ENCODE measurements around the gene SULT1A4. TPM values are rescaled to one million over a fixed set of nuclear protein-coding genes. Genes with fewer than 3 reads are reported as not detected.
"Not testable (repeated sequence)": the region's sequence is repeated elsewhere in the genome, so short reads cannot be mapped to it uniquely, and the experiment has no call there.

The SULT1A4 gene
- polyA plus RNA-seq, 3 donors, result 13.8 to 133 (median 110) TPM

GRCh38 chr16:29454269-29454668 lies 5.4 kb upstream of the SULT1A4 start, which contains the start of the genes BOLA2 and SLX1B:
Gene BOLA2, minus strand, starts transcription at chr16:29454351. Its CDS starts 98 bp downstream, at chr16:29454253.
Gene SLX1B, plus strand, starts transcription at chr16:29454533.
- H3K4me1 ChIP-seq (ENCODE audit: control insufficient read depth in 1 of 2, insufficient read depth in 2 of 2, low read length in 2 of 2); H3K79me2 ChIP-seq (ENCODE audit: insufficient read depth, low read length); H3K36me3 Mint-ChIP-seq; H3K27me3 Mint-ChIP-seq (ENCODE audit: low read depth in 3 of 3); DNase-seq; H4K20me1 ChIP-seq (ENCODE audit: insufficient read depth, low read length); H3K36me3 ChIP-seq (replicated peaks in 1 of 2; ENCODE audit: control insufficient read depth in 1 of 2, insufficient read depth in 2 of 2, low read length in 2 of 2); H3K4me1 Mint-ChIP-seq; H3K27ac Mint-ChIP-seq; H3K4me2 ChIP-seq (replicated peaks; ENCODE audit: extremely low read depth, low read length, poor library complexity, severe bottlenecking); H3K27me3 ChIP-seq (ENCODE audit: control insufficient read depth in 2 of 2, insufficient read depth in 2 of 2, low read length in 2 of 2); H3K4me3 ChIP-seq (replicated peaks in 1 of 3; ENCODE audit: low read depth in 2 of 3, low read length in 3 of 3); intact Hi-C loops (cut with micrococcal nuclease); H3K9ac ChIP-seq (ENCODE audit: insufficient read depth, low read length, poor library complexity, severe bottlenecking); H2AFZ ChIP-seq (ENCODE audit: insufficient read depth, low read depth, low read length, poor library complexity, severe bottlenecking); H3K9me3 ChIP-seq (replicated peaks in 1 of 2; ENCODE audit: control insufficient read depth in 1 of 2, insufficient read depth in 1 of 2, low read length in 2 of 2); H3K27ac ChIP-seq (ENCODE audit: low read depth in 1 of 2, low read length in 2 of 2); H3K9me3 Mint-ChIP-seq; H3K4me3 Mint-ChIP-seq: not testable (repeated sequence)
- WGBS (ENCODE audit: insufficient coverage), result no CpG with 5 or more reads among the region's 33 CpGs

GRCh38 chr16:29454828-29455227 lies 4.9 kb upstream of the SULT1A4 start:
- H3K27me3 ChIP-seq (ENCODE audit: control insufficient read depth in 2 of 2, insufficient read depth in 2 of 2, low read length in 2 of 2); H3K4me3 Mint-ChIP-seq; H3K36me3 Mint-ChIP-seq; H3K4me2 ChIP-seq (replicated peaks; ENCODE audit: extremely low read depth, low read length, poor library complexity, severe bottlenecking); H3K9me3 Mint-ChIP-seq; H3K27ac Mint-ChIP-seq; H2AFZ ChIP-seq (ENCODE audit: insufficient read depth, low read depth, low read length, poor library complexity, severe bottlenecking); H3K4me1 Mint-ChIP-seq; H4K20me1 ChIP-seq (ENCODE audit: insufficient read depth, low read length); H3K4me1 ChIP-seq (ENCODE audit: control insufficient read depth in 1 of 2, insufficient read depth in 2 of 2, low read length in 2 of 2); H3K36me3 ChIP-seq (replicated peaks in 1 of 2; ENCODE audit: control insufficient read depth in 1 of 2, insufficient read depth in 2 of 2, low read length in 2 of 2); DNase-seq; H3K27me3 Mint-ChIP-seq (ENCODE audit: low read depth in 3 of 3); H3K9ac ChIP-seq (ENCODE audit: insufficient read depth, low read length, poor library complexity, severe bottlenecking); H3K9me3 ChIP-seq (replicated peaks in 1 of 2; ENCODE audit: control insufficient read depth in 1 of 2, insufficient read depth in 1 of 2, low read length in 2 of 2); intact Hi-C loops (cut with micrococcal nuclease); H3K79me2 ChIP-seq (ENCODE audit: insufficient read depth, low read length); H3K27ac ChIP-seq (ENCODE audit: low read depth in 1 of 2, low read length in 2 of 2); H3K4me3 ChIP-seq (replicated peaks in 1 of 3; ENCODE audit: low read depth in 2 of 3, low read length in 3 of 3): not testable (repeated sequence)
- no CpG with 5 or more reads among the region's 29 CpGs for WGBS (ENCODE audit: insufficient coverage)

GRCh38 chr16:29457660-29458059 lies 2.1 kb upstream of the SULT1A4 start:
- H4K20me1 ChIP-seq (ENCODE audit: insufficient read depth, low read length); intact Hi-C loops (cut with micrococcal nuclease); H3K79me2 ChIP-seq (ENCODE audit: insufficient read depth, low read length); H3K4me1 ChIP-seq (ENCODE audit: control insufficient read depth in 1 of 2, insufficient read depth in 2 of 2, low read length in 2 of 2); H3K36me3 ChIP-seq (replicated peaks in 1 of 2; ENCODE audit: control insufficient read depth in 1 of 2, insufficient read depth in 2 of 2, low read length in 2 of 2); H3K4me3 Mint-ChIP-seq; H3K9ac ChIP-seq (ENCODE audit: insufficient read depth, low read length, poor library complexity, severe bottlenecking); DNase-seq; H3K4me1 Mint-ChIP-seq; H3K27me3 Mint-ChIP-seq (ENCODE audit: low read depth in 3 of 3); H3K4me2 ChIP-seq (replicated peaks; ENCODE audit: extremely low read depth, low read length, poor library complexity, severe bottlenecking); H3K27ac ChIP-seq (ENCODE audit: low read depth in 1 of 2, low read length in 2 of 2); H3K36me3 Mint-ChIP-seq; H3K9me3 Mint-ChIP-seq; H3K4me3 ChIP-seq (replicated peaks in 1 of 3; ENCODE audit: low read depth in 2 of 3, low read length in 3 of 3); H3K27ac Mint-ChIP-seq; H2AFZ ChIP-seq (ENCODE audit: insufficient read depth, low read depth, low read length, poor library complexity, severe bottlenecking); H3K9me3 ChIP-seq (replicated peaks in 1 of 2; ENCODE audit: control insufficient read depth in 1 of 2, insufficient read depth in 1 of 2, low read length in 2 of 2); H3K27me3 ChIP-seq (ENCODE audit: control insufficient read depth in 2 of 2, insufficient read depth in 2 of 2, low read length in 2 of 2): not testable (repeated sequence)
- no CpG with 5 or more reads among the region's 2 CpGs for WGBS (ENCODE audit: insufficient coverage)

GRCh38 chr16:29460647-29461030 lies 926 bp downstream of the SULT1A4 start:
- H3K27ac Mint-ChIP-seq; H3K9ac ChIP-seq (ENCODE audit: insufficient read depth, low read length, poor library complexity, severe bottlenecking); H2AFZ ChIP-seq (ENCODE audit: insufficient read depth, low read depth, low read length, poor library complexity, severe bottlenecking); H3K27me3 Mint-ChIP-seq (ENCODE audit: low read depth in 3 of 3); H3K9me3 ChIP-seq (replicated peaks in 1 of 2; ENCODE audit: control insufficient read depth in 1 of 2, insufficient read depth in 1 of 2, low read length in 2 of 2); H3K9me3 Mint-ChIP-seq; H3K4me3 ChIP-seq (replicated peaks in 1 of 3; ENCODE audit: low read depth in 2 of 3, low read length in 3 of 3); H3K4me1 Mint-ChIP-seq; H3K4me2 ChIP-seq (replicated peaks; ENCODE audit: extremely low read depth, low read length, poor library complexity, severe bottlenecking); H4K20me1 ChIP-seq (ENCODE audit: insufficient read depth, low read length); H3K27ac ChIP-seq (ENCODE audit: low read depth in 1 of 2, low read length in 2 of 2); intact Hi-C loops (cut with micrococcal nuclease); H3K4me3 Mint-ChIP-seq; H3K4me1 ChIP-seq (ENCODE audit: control insufficient read depth in 1 of 2, insufficient read depth in 2 of 2, low read length in 2 of 2); H3K36me3 Mint-ChIP-seq; H3K27me3 ChIP-seq (ENCODE audit: control insufficient read depth in 2 of 2, insufficient read depth in 2 of 2, low read length in 2 of 2); H3K79me2 ChIP-seq (ENCODE audit: insufficient read depth, low read length); H3K36me3 ChIP-seq (replicated peaks in 1 of 2; ENCODE audit: control insufficient read depth in 1 of 2, insufficient read depth in 2 of 2, low read length in 2 of 2); DNase-seq: not testable (repeated sequence)
- no CpG with 5 or more reads among the region's 9 CpGs for WGBS (ENCODE audit: insufficient coverage)
